Measurements from ENCODE around the gene COL5A2. TPM values are rescaled to one million over a fixed set of nuclear protein-coding genes. Genes with fewer than 3 reads are reported as not detected.
A peak's percentile ranks its signal among the peaks of the same experiment; 100 is the strongest.

Gene COL5A2
- total RNA-seq, 2 donors from 2014 or later, result 0.60 to 1.8 TPM

- H3K9me3 Mint-ChIP-seq, result no peaks in the 10 kb centered on the region
- DNase-seq, result no peak
- no peaks in the 10 kb centered on the region for H3K4me1 Mint-ChIP-seq (ENCODE audit: low read depth)
- no peaks in the 10 kb centered on the region for H3K36me3 Mint-ChIP-seq (ENCODE audit: insufficient read depth in 2 of 2)
- ATAC-seq (replicated peaks in 1 of 2), result no peak
- H3K27ac Mint-ChIP-seq, result no peak overlapping the region
- H3K27me3 Mint-ChIP-seq (ENCODE audit: low read depth), result no peaks in the 10 kb centered on the region
- H3K4me3 Mint-ChIP-seq, result no peak overlapping the region
These were observed 27.1 kb downstream of the COL5A2 start for GRCh38 chr2:189152483-189152882.

GRCh38 chr2:189151906-189152305 lies 27.7 kb downstream of the COL5A2 start:
- no peaks in the 10 kb centered on the region for H3K4me1 Mint-ChIP-seq (ENCODE audit: low read depth)

GRCh38 chr2:189150033-189150432 lies 29.5 kb downstream of the COL5A2 start:
- no peaks in the 10 kb centered on the region for H3K4me1 Mint-ChIP-seq (ENCODE audit: low read depth)
- H3K27ac Mint-ChIP-seq, result no peak overlapping the region
- H3K9me3 Mint-ChIP-seq, result no peaks in the 10 kb centered on the region
- H3K36me3 Mint-ChIP-seq (ENCODE audit: insufficient read depth in 2 of 2), result no peaks in the 10 kb centered on the region
- no peak for DNase-seq
- H3K4me3 Mint-ChIP-seq, result no peak overlapping the region
- H3K27me3 Mint-ChIP-seq (ENCODE audit: low read depth), result no peaks in the 10 kb centered on the region
- no peak for ATAC-seq (replicated peaks in 1 of 2)

More at GRCh38 chr2:189151906-189152305, 27.7 kb downstream of the COL5A2 start:
- Mint-ChIP-seq H3K9me3 (no peaks in the 10 kb centered on the region), H3K27ac (no peak overlapping the region), H3K4me3 (no peak overlapping the region), H3K36me3 (ENCODE audit: insufficient read depth in 2 of 2) (no peaks in the 10 kb centered on the region), H3K27me3 (ENCODE audit: low read depth) (no peaks in the 10 kb centered on the region)
- DNase-seq (no peak), ATAC-seq (replicated peaks in 1 of 2) (no peak)

- H3K9me3 Mint-ChIP-seq, result no peaks in the 10 kb centered on the region
- H3K4me3 Mint-ChIP-seq, result no peak overlapping the region
- no peaks in the 10 kb centered on the region for H3K27me3 Mint-ChIP-seq (ENCODE audit: low read depth)
- no peak for ATAC-seq (replicated peaks in 1 of 2)
- H3K4me1 Mint-ChIP-seq (ENCODE audit: low read depth), result no peaks in the 10 kb centered on the region
- no peak overlapping the region for H3K27ac Mint-ChIP-seq
- no peaks in the 10 kb centered on the region for H3K36me3 Mint-ChIP-seq (ENCODE audit: insufficient read depth in 2 of 2)
- DNase-seq, result no peak
These were observed 31.6 kb downstream of the COL5A2 start for GRCh38 chr2:189147989-189148388.

GRCh38 chr2:189147361-189147760 lies 32.2 kb downstream of the COL5A2 start:
- H3K36me3 Mint-ChIP-seq (ENCODE audit: insufficient read depth in 2 of 2), result no peaks in the 10 kb centered on the region
- no peaks in the 10 kb centered on the region for H3K27me3 Mint-ChIP-seq (ENCODE audit: low read depth)
- no peaks in the 10 kb centered on the region for H3K4me1 Mint-ChIP-seq (ENCODE audit: low read depth)
- DNase-seq (no peak), ATAC-seq (replicated peaks in 1 of 2) (no peak)
- no peak overlapping the region for H3K4me3 Mint-ChIP-seq
- no peak overlapping the region for H3K27ac Mint-ChIP-seq
- H3K9me3 Mint-ChIP-seq, result no peaks in the 10 kb centered on the region

- no peak for DNase-seq
- no peaks in the 10 kb centered on the region for H3K36me3 Mint-ChIP-seq (ENCODE audit: insufficient read depth in 2 of 2)
- no peaks in the 10 kb centered on the region for H3K27me3 Mint-ChIP-seq (ENCODE audit: low read depth)
- no peak for ATAC-seq (replicated peaks in 1 of 2)
- H3K9me3 Mint-ChIP-seq, result no peaks in the 10 kb centered on the region
- H3K27ac Mint-ChIP-seq, result no peak overlapping the region
- H3K4me3 Mint-ChIP-seq, result no peak overlapping the region
- no peaks in the 10 kb centered on the region for H3K4me1 Mint-ChIP-seq (ENCODE audit: low read depth)
These were observed 33.0 kb downstream of the COL5A2 start for GRCh38 chr2:189146553-189146952.

GRCh38 chr2:189144700-189145211 lies 34.8 kb downstream of the COL5A2 start:
- Mint-ChIP-seq H3K4me3 (no peak overlapping the region), H3K27ac (no peak overlapping the region), H3K36me3 (ENCODE audit: insufficient read depth in 2 of 2) (no peaks in the 10 kb centered on the region), H3K9me3 (no peaks in the 10 kb centered on the region), H3K4me1 (ENCODE audit: low read depth) (no peaks in the 10 kb centered on the region), H3K27me3 (ENCODE audit: low read depth) (no peaks in the 10 kb centered on the region)
- no peak for ATAC-seq (replicated peaks in 1 of 2)
- DNase-seq, result no peak

GRCh38 chr2:189143925-189144324 lies 35.6 kb downstream of the COL5A2 start:
- no peaks in the 10 kb centered on the region for H3K4me1 Mint-ChIP-seq (ENCODE audit: low read depth)
- no peak overlapping the region for H3K4me3 Mint-ChIP-seq
- ATAC-seq (replicated peaks in 1 of 2), result no peak
- no peak overlapping the region for H3K27ac Mint-ChIP-seq
- no peaks in the 10 kb centered on the region for H3K27me3 Mint-ChIP-seq (ENCODE audit: low read depth)
- no peaks in the 10 kb centered on the region for H3K36me3 Mint-ChIP-seq (ENCODE audit: insufficient read depth in 2 of 2)
- no peak for DNase-seq
- H3K9me3 Mint-ChIP-seq, result no peaks in the 10 kb centered on the region

- Mint-ChIP-seq H3K27ac (peak overlapping the region; percentile 78), H3K27me3 (ENCODE audit: low read depth) (no peaks in the 10 kb centered on the region), H3K4me3 (no peak overlapping the region), H3K36me3 (ENCODE audit: insufficient read depth in 2 of 2) (no peaks in the 10 kb centered on the region), H3K4me1 (ENCODE audit: low read depth) (no peaks in the 10 kb centered on the region), H3K9me3 (no peaks in the 10 kb centered on the region)
- ATAC-seq (replicated peaks in 1 of 2) (peak; percentile 79 to 84), DNase-seq (peak; percentile 40 to 51)
These were observed 36.4 kb downstream of the COL5A2 start for GRCh38 chr2:189142893-189143759.

- no peak for ATAC-seq (replicated peaks in 1 of 2)
- DNase-seq, result no peak
- Mint-ChIP-seq H3K36me3 (ENCODE audit: insufficient read depth in 2 of 2) (no peaks in the 10 kb centered on the region), H3K9me3 (no peaks in the 10 kb centered on the region), H3K4me3 (no peak overlapping the region), H3K4me1 (ENCODE audit: low read depth) (no peaks in the 10 kb centered on the region), H3K27ac (no peak overlapping the region), H3K27me3 (ENCODE audit: low read depth) (no peaks in the 10 kb centered on the region)
These were observed 40.8 kb downstream of the COL5A2 start for GRCh38 chr2:189138800-189139199.

- no peak for DNase-seq
- Mint-ChIP-seq H3K27me3 (ENCODE audit: low read depth) (no peaks in the 10 kb centered on the region), H3K4me3 (no peak overlapping the region), H3K4me1 (ENCODE audit: low read depth) (no peaks in the 10 kb centered on the region), H3K36me3 (ENCODE audit: insufficient read depth in 2 of 2) (no peaks in the 10 kb centered on the region), H3K9me3 (no peaks in the 10 kb centered on the region), H3K27ac (no peak overlapping the region)
- no peak for ATAC-seq (replicated peaks in 1 of 2)
These were observed 42.0 kb downstream of the COL5A2 start for GRCh38 chr2:189137519-189137918.

- H3K4me3 Mint-ChIP-seq, result no peak overlapping the region
- no peaks in the 10 kb centered on the region for H3K36me3 Mint-ChIP-seq (ENCODE audit: insufficient read depth in 2 of 2)
- no peaks in the 10 kb centered on the region for H3K9me3 Mint-ChIP-seq
- no peaks in the 10 kb centered on the region for H3K27me3 Mint-ChIP-seq (ENCODE audit: low read depth)
- no peak for DNase-seq
- H3K27ac Mint-ChIP-seq, result no peak overlapping the region
- H3K4me1 Mint-ChIP-seq (ENCODE audit: low read depth), result no peaks in the 10 kb centered on the region
- ATAC-seq (replicated peaks in 1 of 2), result no peak
These were observed 45.1 kb downstream of the COL5A2 start for GRCh38 chr2:189134485-189134884.

- no peaks in the 10 kb centered on the region for H3K4me1 Mint-ChIP-seq (ENCODE audit: low read depth)
- no peaks in the 10 kb centered on the region for H3K27me3 Mint-ChIP-seq (ENCODE audit: low read depth)
- H3K9me3 Mint-ChIP-seq, result no peaks in the 10 kb centered on the region
- DNase-seq, result no peak
- no peaks in the 10 kb centered on the region for H3K36me3 Mint-ChIP-seq (ENCODE audit: insufficient read depth in 2 of 2)
- no peak for ATAC-seq (replicated peaks in 1 of 2)
- H3K27ac Mint-ChIP-seq, result no peak overlapping the region
- no peak overlapping the region for H3K4me3 Mint-ChIP-seq
These were observed 47.6 kb downstream of the COL5A2 start for GRCh38 chr2:189131991-189132390.

- no peaks in the 10 kb centered on the region for H3K9me3 Mint-ChIP-seq
- no peaks in the 10 kb centered on the region for H3K36me3 Mint-ChIP-seq (ENCODE audit: insufficient read depth in 2 of 2)
- no peaks in the 10 kb centered on the region for H3K4me1 Mint-ChIP-seq (ENCODE audit: low read depth)
- ATAC-seq (replicated peaks in 1 of 2), result no peak
- no peak overlapping the region for H3K27ac Mint-ChIP-seq
- no peaks in the 10 kb centered on the region for H3K27me3 Mint-ChIP-seq (ENCODE audit: low read depth)
- no peak overlapping the region for H3K4me3 Mint-ChIP-seq
- DNase-seq, result no peak
These were observed 49.6 kb downstream of the COL5A2 start for GRCh38 chr2:189129971-189130370.
